HG02938 (cell line): ENCODE measurements around the gene KCNK1.

Experiments used
- ATAC-seq: cut with Tn5 transposase; IDR thresholded peaks from one replicate; pipeline ENCODE4 v1.9.1; 2021; ENCODE audit warnings: mild to moderate bottlenecking, moderate library complexity; ENCODE audit not compliant: unreplicated experiment

Gene KCNK1

GRCh38 chr1:233635765-233636502 lies 22.0 kb downstream of the KCNK1 start:
- ATAC-seq, result no peak

- ATAC-seq, result no peak
Observed at GRCh38 chr1:233636503-233636877, 22.6 kb downstream of the KCNK1 start.

- no peak for ATAC-seq
Observed at GRCh38 chr1:233638513-233638912, 24.6 kb downstream of the KCNK1 start.

- ATAC-seq, result no peak
Observed at GRCh38 chr1:233639611-233640010, 25.7 kb downstream of the KCNK1 start.

GRCh38 chr1:233640179-233640578 lies 26.3 kb downstream of the KCNK1 start:
- no peak for ATAC-seq

- no peak for ATAC-seq
Observed at GRCh38 chr1:233641029-233641428, 27.1 kb downstream of the KCNK1 start.

GRCh38 chr1:233647073-233647472 lies 33.2 kb downstream of the KCNK1 start:
- ATAC-seq, result no peak

- ATAC-seq, result no peak
Observed at GRCh38 chr1:233647636-233648035, 33.7 kb downstream of the KCNK1 start.

GRCh38 chr1:233651061-233651460 lies 37.2 kb downstream of the KCNK1 start:
- no peak for ATAC-seq

- ATAC-seq, result no peak
Observed at GRCh38 chr1:233651563-233652233, 37.8 kb downstream of the KCNK1 start.

GRCh38 chr1:233652526-233652925 lies 38.6 kb downstream of the KCNK1 start:
- ATAC-seq, result no peak

GRCh38 chr1:233654658-233655280 lies 40.9 kb downstream of the KCNK1 start:
- ATAC-seq, result no peak

- ATAC-seq, result no peak
Observed at GRCh38 chr1:233655301-233655740, 41.4 kb downstream of the KCNK1 start.

- ATAC-seq, result no peak
Observed at GRCh38 chr1:233656032-233656635, 42.2 kb downstream of the KCNK1 start.

GRCh38 chr1:233656687-233657086 lies 42.8 kb downstream of the KCNK1 start:
- ATAC-seq, result no peak

- no peak for ATAC-seq
Observed at GRCh38 chr1:233657466-233657865, 43.6 kb downstream of the KCNK1 start.

GRCh38 chr1:233659495-233659894 lies 45.6 kb downstream of the KCNK1 start:
- no peak for ATAC-seq

GRCh38 chr1:233661376-233662159 lies 47.7 kb downstream of the KCNK1 start:
- no peak for ATAC-seq

GRCh38 chr1:233662575-233663304 lies 48.8 kb downstream of the KCNK1 start:
- no peak for ATAC-seq

GRCh38 chr1:233664253-233664652 lies 50.3 kb downstream of the KCNK1 start:
- no peak for ATAC-seq
